ENCODE data around the gene USF3. TPM values are rescaled to one million over a fixed set of nuclear protein-coding genes. Genes with fewer than 3 reads are reported as not detected.

USF3 gene
- total and polyA plus RNA-seq, 2 of the 8 experiments (the other 6 are each of a cell fraction or from before 2014, with no cell fraction given), result 9.6 to 18.5 TPM

DNA sequence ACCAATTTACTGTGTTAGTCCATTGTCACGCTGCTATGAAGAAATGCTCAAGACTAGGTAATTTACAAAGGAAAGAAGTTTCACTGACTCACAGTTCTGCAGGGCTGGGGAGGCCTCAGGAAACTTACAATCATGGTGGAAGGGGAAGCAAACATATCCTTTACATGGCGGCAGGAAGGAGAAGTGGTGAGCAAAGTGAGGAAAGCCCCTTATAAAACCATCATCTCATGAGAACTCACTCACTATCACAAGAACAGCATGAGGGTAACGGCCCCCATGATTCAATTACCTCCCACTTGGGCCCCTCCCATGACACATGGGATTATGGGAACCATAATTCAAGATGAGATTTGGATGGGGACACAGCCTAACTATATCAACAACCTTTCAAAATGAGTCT, 20.2 kb downstream of the USF3 start:
- H3K14ac ChIP-seq (ENCODE audit: insufficient read length), result no peak overlapping the region
- H4K91ac ChIP-seq (replicated peaks; ENCODE audit: insufficient read length, low read length), result no peak overlapping the region
- 92% methylated on average over 3 of the region's 3 CpGs; no CpG with 5 or more reads in 1 of the 2 experiments for WGBS, 2 experiments (ENCODE audit: extremely low coverage in 1 of 2, insufficient coverage in 1 of 2, insufficient read length in 1 of 2, insufficient replicate concordance in 2 of 2, low coverage in 1 of 2, low lambda C conversion rate in 2 of 2, missing lambda C conversion rate in 1 of 2)
- no peak overlapping the region for H3K56ac ChIP-seq (replicated peaks; ENCODE audit: insufficient read length, low read depth, low read length)
- no peak overlapping the region for H3K18ac ChIP-seq (ENCODE audit: extremely low read depth, low read length)
- H2BK15ac ChIP-seq (ENCODE audit: low read length), result no peak overlapping the region
- H2BK5ac ChIP-seq (ENCODE audit: low read depth, low read length), result no peak overlapping the region
- H3K4me2 ChIP-seq (ENCODE audit: insufficient read depth in 1 of 2, low read depth in 2 of 2, low read length in 2 of 2), result no peak overlapping the region
- no peak for FAIRE-seq
- H3K4ac ChIP-seq (replicated peaks; ENCODE audit: insufficient read length, low read depth, low read length), result no peak overlapping the region
- peaks cover 0 to 5% (median 1%) of the 10 kb centered on the region in 4 experiments; a peak in 3 of 8 replicates for H3K36me3 ChIP-seq (ENCODE audit: control insufficient read depth in 2 of 4, insufficient read depth in 4 of 4, low read length in 3 of 4)
- POLR2A ChIA-PET (ENCODE audit: partially characterized antibody), result interaction anchor here (1.2 kb wide), 1 partner anchor 9 kb away, joined by 3 read pairs; no protein-coding TSS in a partner anchor
- CTCF ChIA-PET (ENCODE audit: partially characterized antibody), result interaction anchor here (0.8 kb wide), 1 partner anchor 68 kb away, joined by 3 read pairs; no protein-coding TSS in a partner anchor
- H2BK20ac ChIP-seq (ENCODE audit: low read length), result no peak overlapping the region
- no peaks in the 10 kb centered on the region for H3K27me3 ChIP-seq (replicated peaks in 1 of 4; ENCODE audit: control insufficient read depth in 3 of 4, extremely low read depth in 1 of 4, insufficient read depth in 3 of 4, low read length in 3 of 4)
- H3K9ac ChIP-seq (replicated peaks in 1 of 4; ENCODE audit: extremely low read depth in 1 of 4, low read depth in 3 of 4, low read length in 3 of 4), result no peak overlapping the region
- no peak overlapping the region for H4K8ac ChIP-seq (ENCODE audit: extremely low read depth, insufficient read depth, low read length)
- H3K4me1 ChIP-seq (replicated peaks in 1 of 4; ENCODE audit: control insufficient read depth in 3 of 4, insufficient read depth in 4 of 4, low read length in 3 of 4), result peaks cover 0 to 4% (median 4%) of the 10 kb centered on the region in 4 experiments; a peak in 2 of 7 replicates
- no peak overlapping the region for H2BK120ac ChIP-seq (replicated peaks; ENCODE audit: low read depth, low read length)
- H3K23ac ChIP-seq (ENCODE audit: insufficient read length), result no peak overlapping the region
- H3K9me3 ChIP-seq (ENCODE audit: insufficient read depth in 2 of 2, low read depth in 1 of 2, low read length in 1 of 2), result no peaks in the 10 kb centered on the region
- H3K79me1 ChIP-seq (ENCODE audit: low read depth, low read length), result no peaks in the 10 kb centered on the region
- H2AFZ ChIP-seq (ENCODE audit: low read length), result no peak overlapping the region
- no peak overlapping the region for H3K4me3 ChIP-seq (ENCODE audit: extremely low read depth in 1 of 4, insufficient read depth in 2 of 4, low read depth in 3 of 4, low read length in 4 of 4)
- peaks cover 0 to 2% of the 10 kb centered on the region in 2 experiments; a peak in 1 of 4 replicates for H3K79me2 ChIP-seq (ENCODE audit: control insufficient read depth in 1 of 2, insufficient read depth in 2 of 2, low read length in 2 of 2)
- H2AK5ac ChIP-seq (ENCODE audit: low read depth, low read length), result no peak overlapping the region
- H4K20me1 ChIP-seq (replicated peaks in 1 of 2; ENCODE audit: control insufficient read depth in 1 of 2, insufficient read depth in 2 of 2, low read length in 2 of 2), result no peaks in the 10 kb centered on the region
- peak in 1 of 2 experiments; percentile 20 for DNase-seq (ENCODE audit: low read depth in 1 of 2, low spot score in 2 of 2)
- no peak overlapping the region for H4K5ac ChIP-seq (ENCODE audit: insufficient read length, low read depth, low read length)
- H3K27ac ChIP-seq (ENCODE audit: low read depth, low read length), result no peak overlapping the region
- no peaks in the 10 kb centered on the region for H3K23me2 ChIP-seq (ENCODE audit: low read depth, low read length)
- H2BK12ac ChIP-seq (ENCODE audit: low read depth, low read length), result no peak overlapping the region
- TF ChIP-seq SP2 (IDR thresholded peaks at IDR 0.05; ENCODE audit: low read length) (no peak), NANOG (IDR thresholded peaks at IDR 0.05; ENCODE audit: insufficient read depth, low read depth, low read length, poor library complexity, severe bottlenecking) (no peak), RAD21 (IDR thresholded peaks at IDR 0.05 in 1 of 2, conservative IDR thresholded peaks at IDR 0.05 in 1 of 2; ENCODE audit: low read depth in 2 of 2, low read length in 2 of 2) (no peak), SP1 (IDR thresholded peaks at IDR 0.05; ENCODE audit: low read depth, low read length) (no peak), CHD1 (IDR thresholded peaks at IDR 0.05; ENCODE audit: low read depth, low read length) (no peak)
- TF ChIP-seq, protein P1, sequence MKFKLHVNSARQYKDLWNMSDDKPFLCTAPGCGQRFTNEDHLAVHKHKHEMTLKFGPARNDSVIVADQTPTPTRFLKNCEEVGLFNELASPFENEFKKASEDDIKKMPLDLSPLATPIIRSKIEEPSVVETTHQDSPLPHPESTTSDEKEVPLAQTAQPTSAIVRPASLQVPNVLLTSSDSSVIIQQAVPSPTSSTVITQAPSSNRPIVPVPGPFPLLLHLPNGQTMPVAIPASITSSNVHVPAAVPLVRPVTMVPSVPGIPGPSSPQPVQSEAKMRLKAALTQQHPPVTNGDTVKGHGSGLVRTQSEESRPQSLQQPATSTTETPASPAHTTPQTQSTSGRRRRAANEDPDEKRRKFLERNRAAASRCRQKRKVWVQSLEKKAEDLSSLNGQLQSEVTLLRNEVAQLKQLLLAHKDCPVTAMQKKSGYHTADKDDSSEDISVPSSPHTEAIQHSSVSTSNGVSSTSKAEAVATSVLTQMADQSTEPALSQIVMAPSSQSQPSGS (IDR thresholded peaks at IDR 0.05; ENCODE audit: low read length), result no peak
- TF ChIP-seq, protein P2, sequence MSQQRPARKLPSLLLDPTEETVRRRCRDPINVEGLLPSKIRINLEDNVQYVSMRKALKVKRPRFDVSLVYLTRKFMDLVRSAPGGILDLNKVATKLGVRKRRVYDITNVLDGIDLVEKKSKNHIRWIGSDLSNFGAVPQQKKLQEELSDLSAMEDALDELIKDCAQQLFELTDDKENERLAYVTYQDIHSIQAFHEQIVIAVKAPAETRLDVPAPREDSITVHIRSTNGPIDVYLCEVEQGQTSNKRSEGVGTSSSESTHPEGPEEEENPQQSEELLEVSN (IDR thresholded peaks at IDR 0.05), result no peak

All from H1 (cell line).